GM19035 (cell line): ENCODE measurements around the gene AP5S1.
"Not testable (repeated sequence)": the region's sequence is repeated elsewhere in the genome, so short reads cannot be mapped to it uniquely, and the experiment has no call there.

Experiments used
- ATAC-seq: cut with Tn5 transposase; IDR thresholded peaks from one replicate; pipeline ENCODE4 v1.9.1; 2021; ENCODE audit not compliant: unreplicated experiment

AP5S1 gene

DNA sequence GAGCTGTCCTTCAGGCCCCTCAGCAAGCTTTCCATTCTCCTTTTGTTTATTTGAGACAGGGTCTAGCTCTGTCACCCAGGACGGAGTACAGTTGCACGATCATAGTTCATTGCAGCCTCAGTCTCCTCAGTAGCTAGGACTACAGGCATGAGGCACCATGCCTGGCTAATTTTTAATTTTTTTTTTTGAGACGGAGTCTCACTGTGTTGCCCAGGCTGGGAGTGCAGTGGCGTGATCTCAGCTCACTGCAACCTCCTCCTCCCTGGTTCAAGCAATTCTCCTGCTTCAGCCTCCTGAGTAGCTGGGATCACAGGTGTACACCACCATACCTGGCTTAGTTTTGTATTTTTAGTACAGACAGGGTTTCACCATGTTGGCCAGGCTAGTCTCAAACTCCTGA is 31.1 kb upstream of the AP5S1 start:
- ATAC-seq, result not testable (repeated sequence)

GRCh38 chr20:3794168-3794567 is 26.2 kb upstream of the AP5S1 start:
- not testable (repeated sequence) for ATAC-seq

DNA sequence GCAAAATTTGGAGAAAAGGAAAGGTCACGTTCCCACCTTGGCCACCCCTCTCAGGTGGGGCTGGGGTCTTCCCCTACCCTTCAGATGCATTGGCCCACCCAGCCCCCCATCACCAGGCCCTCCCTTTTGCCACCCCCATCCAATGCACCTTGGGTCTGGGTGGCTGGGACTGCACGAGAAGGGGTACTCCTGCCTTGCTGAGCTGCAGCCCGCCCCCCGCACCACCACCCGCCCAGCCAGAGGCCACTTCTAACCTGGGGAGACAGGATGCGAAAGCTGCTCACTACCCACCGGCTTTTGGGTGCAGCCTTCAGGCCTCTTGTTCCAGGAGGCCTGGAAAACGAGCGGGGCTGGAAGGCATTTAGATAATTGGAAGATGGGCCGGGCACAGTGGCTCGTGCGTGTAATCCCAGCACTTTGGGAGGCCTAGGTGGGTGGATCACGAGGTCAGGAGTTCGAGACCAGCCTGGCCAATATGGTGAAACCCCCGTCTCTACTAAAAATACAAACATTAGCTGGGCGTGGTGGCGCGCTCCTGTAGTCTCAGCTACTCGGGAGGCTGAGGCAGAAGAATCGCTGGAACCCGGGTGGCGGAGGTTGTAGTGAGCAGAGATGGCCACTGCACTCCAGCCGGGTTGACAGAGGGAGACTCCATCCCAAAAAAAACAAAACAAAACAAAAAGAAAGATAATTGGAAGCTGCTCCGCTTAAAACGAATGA is 25.5 kb upstream of the AP5S1 start:
- ATAC-seq, result no peak

DNA sequence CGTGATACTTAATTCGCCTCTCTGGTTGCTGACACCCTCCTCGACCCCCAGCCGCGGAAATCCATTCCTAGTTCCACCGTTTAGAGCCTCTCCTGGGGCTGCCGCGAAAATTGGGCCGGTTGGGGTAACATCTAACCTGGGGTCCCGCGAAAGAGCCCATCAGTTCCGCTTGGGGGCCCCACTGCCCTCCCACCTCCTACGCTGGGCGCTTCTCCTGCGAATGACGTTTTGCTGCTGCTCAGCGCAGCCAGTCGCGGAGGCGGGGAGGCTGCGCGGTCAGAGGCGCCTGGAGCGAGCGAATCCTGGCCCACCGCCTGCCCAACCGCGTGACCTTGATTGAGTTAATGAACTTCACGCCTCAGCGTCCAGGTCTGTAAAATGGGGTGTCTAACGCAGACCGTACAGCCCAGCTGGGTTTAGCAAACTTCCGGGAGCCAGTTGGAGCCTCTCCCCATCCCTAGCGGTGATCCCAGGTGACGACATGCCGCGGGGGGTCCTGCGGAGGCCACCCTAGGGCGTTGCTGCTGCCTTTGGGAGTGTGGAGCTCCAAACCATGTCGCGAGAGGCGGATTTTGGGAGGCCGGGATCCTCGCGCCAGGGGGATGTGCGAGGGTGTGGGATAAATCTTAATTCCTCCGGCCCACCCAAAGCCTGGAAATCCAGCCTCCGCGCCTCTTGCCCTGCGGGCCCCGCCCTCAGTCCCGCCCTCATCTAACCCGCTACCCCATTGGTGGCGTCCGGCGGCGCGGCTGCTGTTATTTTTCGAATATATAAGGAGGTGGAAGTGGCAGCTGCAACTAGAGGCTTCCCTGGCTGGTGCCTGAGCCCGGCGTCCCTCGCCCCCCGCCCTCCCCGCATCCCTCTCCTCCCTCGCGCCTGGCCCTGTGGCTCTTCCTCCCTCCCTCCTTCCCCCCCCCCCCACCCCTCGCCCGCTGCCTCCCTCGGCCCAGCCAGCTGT is 24.6 kb upstream of the AP5S1 start, which contains the start of gene CDC25B:
TSS of gene CDC25B (plus strand) at position 800 of the 958 bp plus-strand sequence. CDS start 222 bp downstream, outside the sequence.
- ATAC-seq, result peak; percentile 77

DNA sequence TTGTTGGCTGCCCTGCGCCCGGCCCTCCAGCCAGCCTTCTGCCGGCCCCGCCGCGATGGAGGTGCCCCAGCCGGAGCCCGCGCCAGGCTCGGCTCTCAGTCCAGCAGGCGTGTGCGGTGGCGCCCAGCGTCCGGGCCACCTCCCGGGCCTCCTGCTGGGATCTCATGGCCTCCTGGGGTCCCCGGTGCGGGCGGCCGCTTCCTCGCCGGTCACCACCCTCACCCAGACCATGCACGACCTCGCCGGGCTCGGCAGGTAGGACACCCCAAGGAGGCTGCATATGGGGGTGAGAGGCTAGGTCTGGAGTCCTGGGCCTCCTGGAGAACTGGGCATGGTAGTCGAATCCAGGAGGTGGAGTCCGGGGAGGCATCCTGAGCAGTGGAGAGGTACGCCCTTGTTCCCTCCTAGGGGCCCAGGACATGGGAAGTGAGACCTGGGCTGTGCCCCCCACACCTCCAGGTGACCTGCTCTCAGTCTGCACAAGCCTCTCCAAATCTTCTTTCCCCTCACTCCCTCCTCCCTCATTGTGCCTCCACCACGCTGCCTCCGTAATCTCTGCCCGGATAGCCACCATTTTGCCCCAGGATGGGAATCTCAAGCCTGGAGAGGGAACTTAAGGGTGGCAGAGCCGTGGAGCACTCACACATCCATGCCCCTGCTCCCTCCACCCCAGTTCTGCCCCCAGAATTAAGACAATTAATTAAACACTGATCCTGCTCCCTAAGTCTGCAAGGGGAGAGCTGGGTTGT is 23.7 kb upstream of the AP5S1 start:
- no peak for ATAC-seq

- ATAC-seq, result no peak
Observed at GRCh38 chr20:3797226-3797545, 23.2 kb upstream of the AP5S1 start.

DNA sequence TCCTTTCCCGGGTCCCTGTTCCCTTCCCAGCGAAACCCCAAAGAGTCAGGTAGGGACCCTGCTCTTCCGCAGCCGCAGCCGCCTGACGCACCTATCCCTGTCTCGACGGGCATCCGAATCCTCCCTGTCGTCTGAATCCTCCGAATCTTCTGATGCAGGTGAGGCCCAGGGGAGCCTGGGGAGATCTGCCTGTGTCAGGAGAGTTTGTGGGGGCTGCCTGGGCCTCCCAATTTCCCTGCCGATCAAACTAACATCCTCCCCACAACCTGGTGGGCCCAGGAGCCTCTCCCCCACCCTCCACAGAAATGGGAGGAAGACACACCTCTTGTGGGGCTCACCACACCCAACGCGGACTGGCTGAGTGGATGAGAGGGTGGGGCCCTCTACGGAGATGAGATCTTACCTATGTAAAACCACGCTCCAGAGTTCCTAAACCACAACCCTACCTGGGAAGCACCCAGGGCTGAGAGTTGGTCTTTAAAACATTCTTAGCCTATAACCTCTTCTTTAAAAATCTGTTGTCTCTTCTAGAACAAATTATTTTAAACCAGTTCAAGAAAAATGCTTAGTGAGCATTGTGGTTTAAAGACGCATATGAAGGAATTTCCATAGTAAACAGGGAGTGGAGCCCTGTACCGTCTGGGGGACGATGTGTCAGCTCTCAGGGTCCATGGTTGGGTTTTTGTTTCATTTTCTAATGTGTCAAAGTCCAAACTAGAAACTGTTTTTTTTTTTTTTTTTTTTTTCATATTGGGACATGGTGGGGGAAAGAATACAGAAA is 22.6 kb upstream of the AP5S1 start:
- ATAC-seq, result no peak

- no peak for ATAC-seq
Observed at GRCh38 chr20:3798373-3798768, 22.0 kb upstream of the AP5S1 start.

DNA sequence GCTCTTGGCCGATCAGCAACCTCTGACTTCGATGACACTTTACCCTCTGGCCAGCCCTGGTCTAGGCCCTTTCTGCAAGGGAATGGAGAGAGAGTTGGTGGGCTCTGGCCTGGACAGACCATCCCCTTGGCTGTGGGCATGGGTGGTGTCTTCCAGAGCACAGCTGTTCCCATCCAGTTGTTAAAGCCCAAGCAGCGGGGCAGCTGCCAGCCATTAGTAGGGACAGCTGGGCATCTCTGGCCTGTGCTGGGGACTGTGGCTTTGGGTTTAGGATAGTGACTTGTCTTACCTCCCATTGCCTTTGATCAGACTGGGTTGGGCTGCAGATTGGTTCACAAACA is 21.5 kb upstream of the AP5S1 start:
- ATAC-seq, result no peak

- ATAC-seq, result no peak
Observed at GRCh38 chr20:3800256-3800877, 20.0 kb upstream of the AP5S1 start.

- no peak for ATAC-seq
Observed at GRCh38 chr20:3800878-3801260, 19.5 kb upstream of the AP5S1 start.

GRCh38 chr20:3801299-3801698 is 19.0 kb upstream of the AP5S1 start:
- ATAC-seq, result no peak

GRCh38 chr20:3801846-3802245 is 18.5 kb upstream of the AP5S1 start:
- no peak for ATAC-seq

DNA sequence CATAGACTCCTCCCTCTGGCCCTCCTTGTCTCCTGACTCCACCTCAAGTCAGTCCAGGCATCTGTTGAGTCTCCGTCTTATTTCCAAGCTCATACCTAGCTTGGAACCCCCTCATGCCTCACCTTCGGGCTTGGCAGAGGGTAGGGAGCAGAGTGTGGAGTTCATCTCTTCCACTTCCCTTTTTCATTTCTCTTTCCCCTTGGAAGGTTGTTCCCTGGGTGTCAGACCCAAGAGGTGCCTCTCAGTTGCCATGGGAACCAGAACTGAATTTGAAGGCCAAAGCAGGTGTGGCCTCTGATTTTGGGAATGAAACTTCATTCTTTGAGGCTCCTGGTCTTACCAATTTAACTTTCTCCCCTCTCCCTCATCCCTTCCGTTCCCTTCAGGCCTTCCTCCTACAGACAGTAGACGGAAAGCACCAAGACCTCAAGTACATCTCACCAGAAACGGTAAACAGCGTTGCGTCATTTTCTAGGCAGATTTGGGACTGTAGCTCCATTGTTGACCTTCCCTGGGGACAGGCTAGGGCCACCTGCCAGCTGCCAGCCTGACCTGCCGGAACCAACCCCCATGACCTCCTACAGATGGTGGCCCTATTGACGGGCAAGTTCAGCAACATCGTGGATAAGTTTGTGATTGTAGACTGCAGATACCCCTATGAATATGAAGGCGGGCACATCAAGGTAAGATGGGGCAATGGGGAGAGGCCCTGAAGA is 17.7 kb upstream of the AP5S1 start:
- ATAC-seq, result no peak

DNA sequence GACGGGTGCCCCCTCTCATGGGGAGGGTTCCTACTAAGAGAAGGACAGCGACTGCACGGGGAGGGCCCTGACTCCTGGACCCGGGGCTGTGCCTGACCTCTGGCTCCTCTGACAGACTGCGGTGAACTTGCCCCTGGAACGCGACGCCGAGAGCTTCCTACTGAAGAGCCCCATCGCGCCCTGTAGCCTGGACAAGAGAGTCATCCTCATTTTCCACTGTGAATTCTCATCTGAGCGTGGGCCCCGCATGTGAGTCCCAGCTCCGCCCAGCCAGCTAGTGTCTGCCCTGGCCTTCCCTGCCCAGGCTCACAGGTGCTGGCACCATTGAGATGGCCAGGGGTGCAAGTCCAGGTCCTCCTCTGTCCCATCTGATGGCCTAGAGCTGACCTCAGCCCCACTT is 17.1 kb upstream of the AP5S1 start:
- ATAC-seq, result no peak

GRCh38 chr20:3803854-3804253 is 16.5 kb upstream of the AP5S1 start:
- ATAC-seq, result no peak

DNA sequence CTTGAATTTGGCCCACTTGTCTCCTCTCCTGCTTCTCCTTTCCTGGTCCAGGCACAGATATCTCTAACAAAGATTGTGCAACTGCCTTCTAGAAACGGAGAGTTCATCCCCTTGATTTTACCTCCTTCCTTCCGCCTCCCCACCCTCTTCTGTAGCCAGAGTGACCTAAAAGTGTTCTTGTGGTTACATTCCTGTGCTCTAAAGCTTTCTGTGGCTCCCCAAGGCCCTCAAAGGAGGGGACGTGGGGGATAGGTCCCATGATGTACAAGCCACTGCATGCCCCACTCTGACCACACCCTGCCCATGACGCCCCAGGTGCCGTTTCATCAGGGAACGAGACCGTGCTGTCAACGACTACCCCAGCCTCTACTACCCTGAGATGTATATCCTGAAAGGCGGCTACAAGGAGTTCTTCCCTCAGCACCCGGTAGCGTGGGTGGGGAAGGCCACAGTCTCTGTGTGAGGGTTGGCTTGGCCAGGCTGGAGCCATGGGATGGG is 16.0 kb upstream of the AP5S1 start:
- ATAC-seq, result no peak

DNA sequence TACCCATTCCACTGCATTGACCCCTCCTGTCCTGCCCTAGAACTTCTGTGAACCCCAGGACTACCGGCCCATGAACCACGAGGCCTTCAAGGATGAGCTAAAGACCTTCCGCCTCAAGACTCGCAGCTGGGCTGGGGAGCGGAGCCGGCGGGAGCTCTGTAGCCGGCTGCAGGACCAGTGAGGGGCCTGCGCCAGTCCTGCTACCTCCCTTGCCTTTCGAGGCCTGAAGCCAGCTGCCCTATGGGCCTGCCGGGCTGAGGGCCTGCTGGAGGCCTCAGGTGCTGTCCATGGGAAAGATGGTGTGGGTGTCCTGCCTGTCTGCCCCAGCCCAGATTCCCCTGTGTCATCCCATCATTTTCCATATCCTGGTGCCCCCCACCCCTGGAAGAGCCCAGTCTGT is 15.6 kb upstream of the AP5S1 start:
- ATAC-seq, result no peak

- no peak for ATAC-seq
Observed at GRCh38 chr20:3808544-3808943, 11.8 kb upstream of the AP5S1 start.
